CD14-positive monocyte (primary cell): ENCODE results near the gene MACROH2A1. TPM values are rescaled to one million over a fixed set of nuclear protein-coding genes. Genes with fewer than 3 reads are reported as not detected.

ENCODE experiments used
- DNase-seq, 3 donors: peaks; one replicate each; pipeline ENCODE4 v3.0.0-alpha.2; 2011 to 2022
- H2AFZ ChIP-seq: 2 replicates; pipeline ENCODE4 v1.6.0; 2012; ENCODE audit warnings: mild to moderate bottlenecking, low read depth, low read length, inconsistent platforms; ENCODE audit not compliant: insufficient read depth, poor library complexity, severe bottlenecking
- H3K27ac ChIP-seq, 2 donors: 1 replicate in 1 of 2; 2 replicates in 1 of 2; pipeline ENCODE4 v1.5.1; 2012 to 2013; ENCODE audit warnings: low read length in 2 of 2, control low read depth in 1 of 2, inconsistent platforms in 1 of 2, low read depth in 1 of 2, mild to moderate bottlenecking in 1 of 2
- H3K27me3 ChIP-seq, 2 donors: one replicate each; pipeline versions ENCODE4 v1.6.0 to v1.6.1; 2011 to 2013; ENCODE audit warnings: low read length in 2 of 2; ENCODE audit not compliant: control insufficient read depth in 2 of 2, insufficient read depth in 2 of 2
- H3K36me3 ChIP-seq, 2 donors: replicated peaks in 1 of 2; 1 replicate in 1 of 2; 2 replicates in 1 of 2; pipeline versions ENCODE4 v1.5.1 to v1.6.1; 2012 to 2013; ENCODE audit warnings: low read length in 2 of 2, control low read depth in 1 of 2, inconsistent platforms in 1 of 2, mild to moderate bottlenecking in 1 of 2; ENCODE audit not compliant: insufficient read depth in 2 of 2, control insufficient read depth in 1 of 2
- H3K4me1 ChIP-seq, 2 donors: 1 replicate in 1 of 2; 2 replicates in 1 of 2; pipeline versions ENCODE4 v1.5.1 to v1.6.1; 2012 to 2013; ENCODE audit warnings: low read length in 2 of 2, control low read depth in 1 of 2, inconsistent platforms in 1 of 2, mild to moderate bottlenecking in 1 of 2, moderate library complexity in 1 of 2; ENCODE audit not compliant: insufficient read depth in 2 of 2, control insufficient read depth in 1 of 2
- H3K4me2 ChIP-seq: replicated peaks from 2 replicates; pipeline ENCODE3; 2012; ENCODE audit warnings: low read length, moderate library complexity, mild to moderate bottlenecking; ENCODE audit not compliant: poor library complexity, severe bottlenecking; ENCODE audit errors: extremely low read depth
- H3K4me3 ChIP-seq, 3 experiments: fragments of 200-600 bp in 1 of 3; sonication (generic) in 1 of 3; replicated peaks in 1 of 3; 1 replicate in 2 of 3; 2 replicates in 1 of 3; pipeline ENCODE4 v1.5.1; 2011 to 2013; ENCODE audit warnings: low read length in 3 of 3, mild to moderate bottlenecking in 3 of 3, control low read depth in 2 of 3, low read depth in 2 of 3, inconsistent platforms in 1 of 3, moderate library complexity in 1 of 3
- H3K79me2 ChIP-seq: 2 replicates; pipeline ENCODE4 v1.6.0; 2012; ENCODE audit warnings: mild to moderate bottlenecking, control low read depth, inconsistent platforms, low read length, moderate library complexity; ENCODE audit not compliant: insufficient read depth
- H3K9ac ChIP-seq: 2 replicates; pipeline ENCODE4 v1.6.0; 2017; ENCODE audit warnings: low read length, mild to moderate bottlenecking; ENCODE audit not compliant: insufficient read depth, poor library complexity, severe bottlenecking
- H3K9me3 ChIP-seq, 2 donors: replicated peaks in 1 of 2; 1 replicate in 1 of 2; 2 replicates in 1 of 2; pipeline versions ENCODE4 v1.5.1 to v1.6.1; 2012 to 2013; ENCODE audit warnings: low read length in 2 of 2, control low read depth in 1 of 2; ENCODE audit not compliant: control insufficient read depth in 1 of 2, insufficient read depth in 1 of 2
- H4K20me1 ChIP-seq: 2 replicates; pipeline ENCODE4 v1.6.0; 2012; ENCODE audit warnings: mild to moderate bottlenecking, low read length, control low read depth, moderate library complexity; ENCODE audit not compliant: insufficient read depth
- H3K27ac Mint-ChIP-seq, 7 donors: one replicate each; pipeline ENCODE4 v1.8.0; 2020; ENCODE audit warnings: mild to moderate bottlenecking in 7 of 7, mixed read lengths in 7 of 7, moderate library complexity in 6 of 7, inconsistent platforms in 2 of 7
- H3K27me3 Mint-ChIP-seq, 3 donors: one replicate each; pipeline ENCODE4 v1.8.0; 2021 to 2022; ENCODE audit warnings: low read depth in 3 of 3, mild to moderate bottlenecking in 3 of 3, mixed read lengths in 3 of 3, moderate library complexity in 3 of 3, inconsistent platforms in 1 of 3
- H3K36me3 Mint-ChIP-seq, 2 donors: one replicate each; pipeline ENCODE4 v1.8.0; 2020; ENCODE audit warnings: mixed read lengths in 2 of 2, inconsistent platforms in 1 of 2, mild to moderate bottlenecking in 1 of 2
- H3K4me1 Mint-ChIP-seq: one replicate; pipeline ENCODE4 v1.8.0; 2020; ENCODE audit warnings: mild to moderate bottlenecking, mixed read lengths
- H3K4me3 Mint-ChIP-seq, 2 donors: one replicate each; pipeline ENCODE4 v1.8.0; 2020; ENCODE audit warnings: mild to moderate bottlenecking in 2 of 2, mixed read lengths in 2 of 2, moderate library complexity in 1 of 2
- H3K9me3 Mint-ChIP-seq, 7 donors: one replicate each; pipeline ENCODE4 v1.8.0; 2020 to 2022; ENCODE audit warnings: mixed read lengths in 7 of 7, mild to moderate bottlenecking in 6 of 7, moderate library complexity in 6 of 7, inconsistent platforms in 2 of 7
- CTCF ChIP-seq: fragments of 200-600 bp; IDR thresholded peaks from one replicate; pipeline ENCODE4 v1.8.0; 2022; ENCODE audit warnings: antibody characterized with exemption, mild to moderate bottlenecking
- WGBS: methylation state at CpG from one replicate; pipeline ENCODE4 v1.1.5; 2013; ENCODE audit warnings: missing lambda C conversion rate; ENCODE audit not compliant: insufficient coverage; 5-methylcytosine and 5-hydroxymethylcytosine counted together
- intact Hi-C, 2 donors: fragments of 100-400 bp; cut with micrococcal nuclease; formaldehyde crosslinking; loops; one replicate each; pipeline versions ENCODE4 v1.15.0 to v1.15.1; 2023
- polyA plus RNA-seq, 3 donors: library from polyadenylated mRNA; depleted of rRNA in 1 of 3; unstranded in 2 of 3; stranded (reverse) in 1 of 3; fragments of 300-500 nt in 2 of 3; fragments of >200 nt in 1 of 3; fragmentation: Illumina TruSeq in 2 of 3; gene quantifications; 1 replicate in 2 of 3; 2 replicates in 1 of 3; pipeline ENCODE4 v1.2.3, GENCODE V29; 2012 to 2021

MACROH2A1 gene
- polyA plus RNA-seq, 3 donors = 352 to 443 (median 440) TPM

DNA sequence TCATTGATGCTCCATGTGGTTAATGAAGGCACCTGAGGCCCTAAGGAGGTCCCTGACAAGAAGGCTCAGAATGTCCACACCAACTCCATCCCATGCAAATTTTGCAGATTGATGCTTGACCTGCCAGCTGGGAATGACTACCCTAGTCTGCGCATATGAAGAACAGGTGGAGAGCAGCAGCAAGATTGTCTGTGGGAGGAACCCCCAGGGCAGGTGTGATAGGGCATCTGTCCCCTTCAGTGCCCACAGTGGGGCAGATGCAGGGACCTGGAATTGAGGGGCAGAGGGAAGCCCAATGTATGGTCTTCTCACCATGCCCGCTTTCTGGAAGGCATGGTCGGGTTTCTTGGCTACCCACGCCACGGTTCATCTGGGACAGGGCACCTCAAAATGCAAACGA, 79.6 kb downstream of the MACROH2A1 start:
- no peak overlapping the region for H3K4me3 ChIP-seq

DNA sequence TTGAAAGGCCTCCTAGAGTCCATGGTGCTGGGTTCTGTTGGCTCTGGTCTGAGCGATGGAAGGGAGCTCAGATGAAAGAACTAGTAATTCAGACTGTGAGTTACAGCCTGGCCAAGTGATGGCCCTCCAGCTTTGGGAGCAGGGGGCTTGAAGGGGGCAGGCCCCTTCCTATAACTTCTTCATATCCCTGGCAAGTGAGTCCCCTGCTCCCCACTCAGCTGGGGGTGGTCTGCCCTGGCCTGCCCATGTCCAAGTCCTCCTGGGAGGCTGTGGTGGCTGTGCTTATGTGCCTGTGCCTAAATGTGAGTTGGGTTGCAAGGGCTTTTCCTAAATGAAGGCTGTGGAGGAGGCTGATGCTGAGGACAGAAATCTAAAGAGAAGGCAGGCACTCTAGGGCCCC, 80.1 kb downstream of the MACROH2A1 start:
- H3K27ac Mint-ChIP-seq = no peak overlapping the region
- H3K4me1 ChIP-seq = no peaks in the 10 kb centered on the region
- no peaks in the 10 kb centered on the region for H3K9me3 ChIP-seq
- no peak overlapping the region for H3K4me2 ChIP-seq
- H3K4me1 Mint-ChIP-seq = no peaks in the 10 kb centered on the region
- no peak overlapping the region for H3K27ac ChIP-seq
- H3K36me3 ChIP-seq = no peaks in the 10 kb centered on the region
- H3K9ac ChIP-seq = no peak overlapping the region
- peaks cover 0 to 2% (median 0%) of the 10 kb centered on the region in 7 donors for H3K9me3 Mint-ChIP-seq
- no peaks in the 10 kb centered on the region for H3K79me2 ChIP-seq
- DNase-seq = no peak
- no peaks in the 10 kb centered on the region for H3K27me3 ChIP-seq
- TF ChIP-seq CTCF = no peak
- peaks cover 0 to 6% (median 2%) of the 10 kb centered on the region in 3 donors for H3K27me3 Mint-ChIP-seq
- H3K4me3 ChIP-seq = no peak overlapping the region
- no peak overlapping the region for H3K4me3 Mint-ChIP-seq
- WGBS = no CpG with 5 or more reads among the region's 1 CpG
- H2AFZ ChIP-seq = no peak overlapping the region
- no peaks in the 10 kb centered on the region for H4K20me1 ChIP-seq
- intact Hi-C loops = no loop called here
- H3K36me3 Mint-ChIP-seq = peaks cover 0 to 2% of the 10 kb centered on the region in 2 donors

More for the DNA sequence above, 79.6 kb downstream of the MACROH2A1 start:
- H3K36me3 Mint-ChIP-seq = peaks cover 0 to 2% of the 10 kb centered on the region in 2 donors
- TF ChIP-seq CTCF = no peak
- no peak overlapping the region for H3K4me3 Mint-ChIP-seq
- Histone ChIP-seq H3K27ac (no peak overlapping the region), H3K4me1 (no peaks in the 10 kb centered on the region), H3K9me3 (no peaks in the 10 kb centered on the region), H2AFZ (no peak overlapping the region), H3K79me2 (no peaks in the 10 kb centered on the region), H4K20me1 (no peaks in the 10 kb centered on the region), H3K9ac (no peak overlapping the region), H3K27me3 (no peaks in the 10 kb centered on the region), H3K36me3 (no peaks in the 10 kb centered on the region), H3K4me2 (no peak overlapping the region)
- H3K4me1 Mint-ChIP-seq = no peaks in the 10 kb centered on the region
- peaks cover 0 to 6% (median 2%) of the 10 kb centered on the region in 3 donors for H3K27me3 Mint-ChIP-seq
- 94% methylated on average over 6 of the region's 6 CpGs for WGBS
- H3K27ac Mint-ChIP-seq = no peak overlapping the region
- no peak for DNase-seq
- intact Hi-C loops = no loop called here
- H3K9me3 Mint-ChIP-seq = peaks cover 0 to 2% (median 0%) of the 10 kb centered on the region in 7 donors
